ENCODE results near the gene ITGB2. TPM values are rescaled to one million over a fixed set of nuclear protein-coding genes. Genes with fewer than 3 reads are reported as not detected.

Gene ITGB2
- 1 to 10 TPM; 1.6 to 2.3 TPM for total RNA-seq
- polyA plus RNA-seq (2013, experiment 1 of 2), result 0.36 TPM
- polyA plus RNA-seq (2013, experiment 2 of 2), result 0.54 TPM
- long read RNA-seq, experiment 1, partial matches to known transcripts, result 1 of 1 reads
- long read RNA-seq, experiment 1, other reads (novel, unspliced or antisense), result 0 of 1 reads
- long read RNA-seq, experiment 2, partial matches to known transcripts, result 0 of 1 reads
- long read RNA-seq, experiment 2, other reads (novel, unspliced or antisense), result 0 of 1 reads
- long read RNA-seq, experiment 3, transcript ITGB2-201 (16 exons, 2,955 nt), result major isoform, 6 of 8 reads
- long read RNA-seq, experiment 3, partial matches to known transcripts, result 0 of 8 reads
- long read RNA-seq, experiment 3, other reads (novel, unspliced or antisense), result 2 of 8 reads
- long read RNA-seq, experiment 4, result 0 reads

DNA sequence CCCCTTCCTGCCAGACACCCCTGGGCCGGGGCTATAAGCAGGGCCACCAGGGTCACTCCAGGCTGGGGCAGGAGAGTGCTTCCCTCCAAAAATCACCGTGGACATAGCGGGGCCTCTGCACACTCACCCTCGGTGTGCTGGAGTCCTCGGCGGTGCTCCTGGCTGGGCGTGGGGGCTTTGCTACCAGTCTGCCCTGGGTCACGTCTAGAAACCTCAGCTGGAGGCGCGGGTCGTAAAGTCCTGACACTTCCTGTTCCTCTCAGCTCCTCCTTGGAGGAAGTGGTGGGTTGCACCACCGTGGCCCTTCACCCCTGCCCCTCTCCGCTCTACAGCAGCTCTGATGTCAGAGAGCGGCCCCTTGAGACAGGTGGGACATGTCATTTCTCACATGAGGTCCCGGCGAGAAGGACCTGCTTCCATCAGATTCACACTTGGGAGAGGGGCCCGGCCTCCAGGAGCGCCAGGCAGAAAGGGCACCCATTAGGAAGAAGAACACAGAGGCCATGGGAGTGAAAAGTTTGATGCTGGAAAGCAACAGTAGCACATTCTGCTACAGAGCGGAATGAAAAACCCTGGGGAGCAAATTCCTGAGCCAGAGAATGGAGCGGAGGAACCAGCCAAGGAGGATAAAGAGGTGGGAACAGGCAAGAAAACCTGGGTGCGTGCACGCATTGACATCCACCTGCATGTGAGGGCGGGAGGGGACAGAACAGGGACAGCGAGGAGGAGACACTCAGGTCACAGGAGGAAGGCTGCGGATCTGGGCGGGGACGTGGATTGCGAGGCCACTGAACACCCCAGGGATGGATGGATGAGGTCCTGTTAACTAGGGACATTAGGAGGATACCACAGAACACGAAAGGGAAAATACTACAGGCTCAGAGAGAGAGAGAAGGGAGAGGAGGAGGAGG lies at the start of gene ITGB2:
ITGB2 (minus strand) TSS at position 206 of the 911 bp plus-strand sequence. CDS start 10,117 bp downstream, outside the sequence.
- H3K9me3 Mint-ChIP-seq, result no peaks in the 10 kb centered on the region
- peaks cover 24% of the 10 kb centered on the region for H3K27me3 ChIP-seq (ENCODE audit: control insufficient read depth, insufficient read depth, low read length, poor library complexity, severe bottlenecking)
- peak; percentile 49 for DNase-seq
- H3K4me1 Mint-ChIP-seq, result no peaks in the 10 kb centered on the region
- H3K4me3 ChIP-seq (ENCODE audit: low read length), result no peak within 1 kb of the TSS
- H3K36me3 ChIP-seq (ENCODE audit: control insufficient read depth, insufficient read depth, low read length), result no peaks in the 10 kb centered on the region
- H3K9ac ChIP-seq (ENCODE audit: extremely low read depth, low read length, poor library complexity, severe bottlenecking), result no peak within 1 kb of the TSS
- peaks cover 37% of the 10 kb centered on the region for H3K27me3 Mint-ChIP-seq (ENCODE audit: insufficient read depth)
- H3K27ac ChIP-seq (ENCODE audit: low read depth, low read length), result no peak within 1 kb of the TSS
- no peaks in the 10 kb centered on the region for H3K36me3 Mint-ChIP-seq (ENCODE audit: low read depth)
- 88 to 90% methylated on average over 19 to 28 of the region's 29 CpGs for WGBS, 2 experiments (ENCODE audit: insufficient coverage in 1 of 2, insufficient read length in 1 of 2)
- no peaks in the 10 kb centered on the region for H3K4me1 ChIP-seq (ENCODE audit: control insufficient read depth, insufficient read depth, low read length)
- no peaks in the 10 kb centered on the region for H3K9me3 ChIP-seq (ENCODE audit: control insufficient read depth, low read length)
- H3K27ac Mint-ChIP-seq, result no peak within 1 kb of the TSS
- H3K4me3 Mint-ChIP-seq, result no peak within 1 kb of the TSS
- TF ChIP-seq, protein P1, sequence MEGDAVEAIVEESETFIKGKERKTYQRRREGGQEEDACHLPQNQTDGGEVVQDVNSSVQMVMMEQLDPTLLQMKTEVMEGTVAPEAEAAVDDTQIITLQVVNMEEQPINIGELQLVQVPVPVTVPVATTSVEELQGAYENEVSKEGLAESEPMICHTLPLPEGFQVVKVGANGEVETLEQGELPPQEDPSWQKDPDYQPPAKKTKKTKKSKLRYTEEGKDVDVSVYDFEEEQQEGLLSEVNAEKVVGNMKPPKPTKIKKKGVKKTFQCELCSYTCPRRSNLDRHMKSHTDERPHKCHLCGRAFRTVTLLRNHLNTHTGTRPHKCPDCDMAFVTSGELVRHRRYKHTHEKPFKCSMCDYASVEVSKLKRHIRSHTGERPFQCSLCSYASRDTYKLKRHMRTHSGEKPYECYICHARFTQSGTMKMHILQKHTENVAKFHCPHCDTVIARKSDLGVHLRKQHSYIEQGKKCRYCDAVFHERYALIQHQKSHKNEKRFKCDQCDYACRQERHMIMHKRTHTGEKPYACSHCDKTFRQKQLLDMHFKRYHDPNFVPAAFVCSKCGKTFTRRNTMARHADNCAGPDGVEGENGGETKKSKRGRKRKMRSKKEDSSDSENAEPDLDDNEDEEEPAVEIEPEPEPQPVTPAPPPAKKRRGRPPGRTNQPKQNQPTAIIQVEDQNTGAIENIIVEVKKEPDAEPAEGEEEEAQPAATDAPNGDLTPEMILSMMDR (conservative IDR thresholded peaks at IDR 0.05), result no peak

DNA sequence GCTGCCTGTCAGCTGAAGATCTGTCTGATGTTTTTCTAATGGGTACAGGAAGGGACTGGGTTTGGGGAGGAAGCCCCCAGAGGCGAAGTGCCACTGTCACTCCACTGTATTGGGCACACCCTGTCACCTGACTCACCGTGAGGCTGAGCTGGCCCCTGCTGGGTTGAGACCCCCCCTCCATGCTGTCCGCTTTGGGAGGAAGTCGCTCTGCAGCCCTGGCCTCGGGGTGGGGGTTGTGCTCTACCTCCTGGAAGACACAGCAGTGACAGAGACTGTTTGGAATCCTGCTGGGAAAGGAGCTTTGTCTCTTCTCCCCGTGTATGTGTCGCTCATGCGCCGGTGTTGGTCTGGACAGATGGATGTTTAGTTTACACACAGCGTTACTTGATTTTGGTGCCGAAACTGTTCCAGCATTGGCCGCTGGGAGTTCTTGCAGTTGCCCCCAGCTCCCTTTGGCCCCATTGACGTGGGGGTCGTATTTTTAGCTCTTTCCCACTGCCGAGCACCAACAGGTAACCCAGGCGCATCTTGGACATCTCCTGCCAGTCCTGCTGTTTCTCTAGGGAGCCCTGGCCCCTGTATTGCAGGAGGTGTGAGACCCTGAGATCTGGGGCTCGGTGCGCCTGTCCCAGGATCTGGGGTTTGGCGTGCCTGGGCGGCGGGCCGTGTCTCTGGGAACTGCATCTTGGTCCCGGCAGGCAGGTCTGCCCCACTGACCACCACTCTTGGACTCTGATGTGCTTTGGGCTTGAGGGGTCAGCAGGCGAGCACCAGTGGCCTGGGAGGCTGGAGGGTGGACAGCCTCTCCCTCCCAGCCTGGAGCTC lies 49.4 kb upstream of the ITGB2 start:
- H3K4me3 Mint-ChIP-seq, result no peak overlapping the region
- Histone ChIP-seq H3K27ac (ENCODE audit: low read depth, low read length) (peak overlapping the region; percentile 53), H3K9ac (ENCODE audit: extremely low read depth, low read length, poor library complexity, severe bottlenecking) (no peak overlapping the region), H3K27me3 (ENCODE audit: control insufficient read depth, insufficient read depth, low read length, poor library complexity, severe bottlenecking) (no peaks in the 10 kb centered on the region), H3K4me3 (ENCODE audit: low read length) (no peak overlapping the region), H3K9me3 (ENCODE audit: control insufficient read depth, low read length) (no peaks in the 10 kb centered on the region), H3K36me3 (ENCODE audit: control insufficient read depth, insufficient read depth, low read length) (peaks cover 25% of the 10 kb centered on the region), H3K4me1 (ENCODE audit: control insufficient read depth, insufficient read depth, low read length) (no peaks in the 10 kb centered on the region)
- H3K4me1 Mint-ChIP-seq, result peaks cover 4% of the 10 kb centered on the region
- peak overlapping the region; percentile 4 for H3K27ac Mint-ChIP-seq
- peaks cover 38% of the 10 kb centered on the region for H3K36me3 Mint-ChIP-seq (ENCODE audit: low read depth)
- TF ChIP-seq, protein P1 (conservative IDR thresholded peaks at IDR 0.05), result no peak
- no peaks in the 10 kb centered on the region for H3K27me3 Mint-ChIP-seq (ENCODE audit: insufficient read depth)
- WGBS, 2 experiments (ENCODE audit: insufficient coverage in 1 of 2, insufficient read length in 1 of 2), result 82 to 89% methylated on average over 16 to 24 of the region's 24 CpGs
- no peaks in the 10 kb centered on the region for H3K9me3 Mint-ChIP-seq
- DNase-seq, result no peak
